ENCODE results near the gene TERB2.
"Not testable (repeated sequence)": the region's sequence is repeated elsewhere in the genome, so short reads cannot be mapped to it uniquely, and the experiment has no call there.

TERB2 gene

GRCh38 chr15:44956388-44956787 lies at the start of gene TERB2:
TERB2 (plus strand) TSS chr15:44956687; CDS start chr15:44956719, 32 bp downstream.
- H3K4me3 ChIP-seq (ENCODE audit: low read length) = no peak within 1 kb of the TSS
- H3K27me3 ChIP-seq (ENCODE audit: control insufficient read depth, insufficient read depth, low read length) = no peaks in the 10 kb centered on the region
- no peaks in the 10 kb centered on the region for H3K36me3 ChIP-seq (ENCODE audit: control insufficient read depth, insufficient read depth, low read length)
- no peaks in the 10 kb centered on the region for H3K4me1 ChIP-seq (ENCODE audit: control insufficient read depth, insufficient read depth, low read length)
- H3K27ac ChIP-seq (ENCODE audit: low read depth, low read length) = no peak within 1 kb of the TSS
- no peak within 1 kb of the TSS for H3K9ac ChIP-seq (ENCODE audit: low read length)

GRCh38 chr15:44909423-44909822 lies 47.1 kb upstream of the TERB2 start:
- no peak overlapping the region for H3K27ac ChIP-seq (ENCODE audit: low read depth, low read length)
- no peaks in the 10 kb centered on the region for H3K36me3 ChIP-seq (ENCODE audit: control insufficient read depth, insufficient read depth, low read length)
- H3K4me1 ChIP-seq (ENCODE audit: control insufficient read depth, insufficient read depth, low read length) = no peaks in the 10 kb centered on the region
- no peak overlapping the region for H3K9ac ChIP-seq (ENCODE audit: low read length)
- no peaks in the 10 kb centered on the region for H3K27me3 ChIP-seq (ENCODE audit: control insufficient read depth, insufficient read depth, low read length)
- no peak overlapping the region for H3K4me3 ChIP-seq (ENCODE audit: low read length)

GRCh38 chr15:44910981-44911625 lies 45.4 kb upstream of the TERB2 start:
- Histone ChIP-seq H3K4me1 (ENCODE audit: control insufficient read depth, insufficient read depth, low read length) (no peaks in the 10 kb centered on the region), H3K4me3 (ENCODE audit: low read length) (no peak overlapping the region), H3K27ac (ENCODE audit: low read depth, low read length) (no peak overlapping the region), H3K27me3 (ENCODE audit: control insufficient read depth, insufficient read depth, low read length) (no peaks in the 10 kb centered on the region), H3K36me3 (ENCODE audit: control insufficient read depth, insufficient read depth, low read length) (no peaks in the 10 kb centered on the region), H3K9ac (ENCODE audit: low read length) (no peak overlapping the region)

- H3K36me3 ChIP-seq (ENCODE audit: control insufficient read depth, insufficient read depth, low read length); H3K4me1 ChIP-seq (ENCODE audit: control insufficient read depth, insufficient read depth, low read length); H3K27ac ChIP-seq (ENCODE audit: low read depth, low read length); H3K27me3 ChIP-seq (ENCODE audit: control insufficient read depth, insufficient read depth, low read length); H3K4me3 ChIP-seq (ENCODE audit: low read length); H3K9ac ChIP-seq (ENCODE audit: low read length): not testable (repeated sequence)
Observed at GRCh38 chr15:44912186-44912585, 44.3 kb upstream of the TERB2 start.

- H3K4me1 ChIP-seq (ENCODE audit: control insufficient read depth, insufficient read depth, low read length); H3K36me3 ChIP-seq (ENCODE audit: control insufficient read depth, insufficient read depth, low read length); H3K27ac ChIP-seq (ENCODE audit: low read depth, low read length); H3K4me3 ChIP-seq (ENCODE audit: low read length); H3K27me3 ChIP-seq (ENCODE audit: control insufficient read depth, insufficient read depth, low read length); H3K9ac ChIP-seq (ENCODE audit: low read length): not testable (repeated sequence)
Observed at GRCh38 chr15:44912974-44913448, 43.5 kb upstream of the TERB2 start.

GRCh38 chr15:44918136-44918535 lies 38.4 kb upstream of the TERB2 start:
- H3K27ac ChIP-seq (ENCODE audit: low read depth, low read length) = no peak overlapping the region
- no peak overlapping the region for H3K4me3 ChIP-seq (ENCODE audit: low read length)
- no peaks in the 10 kb centered on the region for H3K27me3 ChIP-seq (ENCODE audit: control insufficient read depth, insufficient read depth, low read length)
- H3K9ac ChIP-seq (ENCODE audit: low read length) = no peak overlapping the region
- no peaks in the 10 kb centered on the region for H3K4me1 ChIP-seq (ENCODE audit: control insufficient read depth, insufficient read depth, low read length)
- H3K36me3 ChIP-seq (ENCODE audit: control insufficient read depth, insufficient read depth, low read length) = no peaks in the 10 kb centered on the region

- not testable (repeated sequence) for H3K36me3 ChIP-seq (ENCODE audit: control insufficient read depth, insufficient read depth, low read length); H3K4me1 ChIP-seq (ENCODE audit: control insufficient read depth, insufficient read depth, low read length); H3K9ac ChIP-seq (ENCODE audit: low read length); H3K4me3 ChIP-seq (ENCODE audit: low read length); H3K27ac ChIP-seq (ENCODE audit: low read depth, low read length); H3K27me3 ChIP-seq (ENCODE audit: control insufficient read depth, insufficient read depth, low read length)
Observed at GRCh38 chr15:44928658-44929057, 27.8 kb upstream of the TERB2 start.

- H3K27me3 ChIP-seq (ENCODE audit: control insufficient read depth, insufficient read depth, low read length); H3K27ac ChIP-seq (ENCODE audit: low read depth, low read length); H3K9ac ChIP-seq (ENCODE audit: low read length); H3K4me1 ChIP-seq (ENCODE audit: control insufficient read depth, insufficient read depth, low read length); H3K36me3 ChIP-seq (ENCODE audit: control insufficient read depth, insufficient read depth, low read length); H3K4me3 ChIP-seq (ENCODE audit: low read length): not testable (repeated sequence)
Observed at GRCh38 chr15:44930283-44930682, 26.2 kb upstream of the TERB2 start.

- H3K27ac ChIP-seq (ENCODE audit: low read depth, low read length); H3K9ac ChIP-seq (ENCODE audit: low read length); H3K36me3 ChIP-seq (ENCODE audit: control insufficient read depth, insufficient read depth, low read length); H3K4me3 ChIP-seq (ENCODE audit: low read length); H3K4me1 ChIP-seq (ENCODE audit: control insufficient read depth, insufficient read depth, low read length); H3K27me3 ChIP-seq (ENCODE audit: control insufficient read depth, insufficient read depth, low read length): not testable (repeated sequence)
Observed at GRCh38 chr15:44958302-44958701, 1.8 kb downstream of the TERB2 start.

- no peak overlapping the region for H3K4me3 ChIP-seq (ENCODE audit: low read length)
- no peaks in the 10 kb centered on the region for H3K4me1 ChIP-seq (ENCODE audit: control insufficient read depth, insufficient read depth, low read length)
- H3K9ac ChIP-seq (ENCODE audit: low read length) = no peak overlapping the region
- no peaks in the 10 kb centered on the region for H3K36me3 ChIP-seq (ENCODE audit: control insufficient read depth, insufficient read depth, low read length)
- no peak overlapping the region for H3K27ac ChIP-seq (ENCODE audit: low read depth, low read length)
- H3K27me3 ChIP-seq (ENCODE audit: control insufficient read depth, insufficient read depth, low read length) = no peaks in the 10 kb centered on the region
Observed at GRCh38 chr15:44968475-44968874, 12.0 kb downstream of the TERB2 start.

GRCh38 chr15:44971036-44971435 lies 14.5 kb downstream of the TERB2 start:
- no peaks in the 10 kb centered on the region for H3K27me3 ChIP-seq (ENCODE audit: control insufficient read depth, insufficient read depth, low read length)
- H3K9ac ChIP-seq (ENCODE audit: low read length) = no peak overlapping the region
- H3K27ac ChIP-seq (ENCODE audit: low read depth, low read length) = no peak overlapping the region
- H3K36me3 ChIP-seq (ENCODE audit: control insufficient read depth, insufficient read depth, low read length) = no peaks in the 10 kb centered on the region
- H3K4me1 ChIP-seq (ENCODE audit: control insufficient read depth, insufficient read depth, low read length) = no peaks in the 10 kb centered on the region
- H3K4me3 ChIP-seq (ENCODE audit: low read length) = no peak overlapping the region

GRCh38 chr15:44976183-44976582 lies 19.7 kb downstream of the TERB2 start:
- not testable (repeated sequence) for H3K27ac ChIP-seq (ENCODE audit: low read depth, low read length); H3K27me3 ChIP-seq (ENCODE audit: control insufficient read depth, insufficient read depth, low read length)

GRCh38 chr15:44977781-44978180 lies 21.3 kb downstream of the TERB2 start:
- not testable (repeated sequence) for H3K4me1 ChIP-seq (ENCODE audit: control insufficient read depth, insufficient read depth, low read length)

More at GRCh38 chr15:44976183-44976582, 19.7 kb downstream of the TERB2 start:
- not testable (repeated sequence) for H3K4me3 ChIP-seq (ENCODE audit: low read length); H3K4me1 ChIP-seq (ENCODE audit: control insufficient read depth, insufficient read depth, low read length); H3K36me3 ChIP-seq (ENCODE audit: control insufficient read depth, insufficient read depth, low read length); H3K9ac ChIP-seq (ENCODE audit: low read length)

More at GRCh38 chr15:44977781-44978180, 21.3 kb downstream of the TERB2 start:
- not testable (repeated sequence) for H3K27ac ChIP-seq (ENCODE audit: low read depth, low read length); H3K9ac ChIP-seq (ENCODE audit: low read length); H3K36me3 ChIP-seq (ENCODE audit: control insufficient read depth, insufficient read depth, low read length); H3K27me3 ChIP-seq (ENCODE audit: control insufficient read depth, insufficient read depth, low read length); H3K4me3 ChIP-seq (ENCODE audit: low read length)

Data from rectal smooth muscle tissue (tissue), 1 donor.